ENCODE results near the gene FBXL16. TPM values are rescaled to one million over a fixed set of nuclear protein-coding genes. Genes with fewer than 3 reads are reported as not detected.

Gene FBXL16
- total and polyA plus RNA-seq, 2 of the 13 experiments (the other 11 are each of a cell fraction or from before 2014, with no cell fraction given): 0.22 to 2.0 TPM

GRCh38 chr16:695355-696089 is 10.1 kb downstream of the FBXL16 start (continued):
- no peak for TF ChIP-seq KIAA2018 (CRISPR knock-in tag; IDR thresholded peaks at IDR 0.05; ENCODE audit: borderline replicate concordance)
- TF ChIP-seq ZBTB7B (CRISPR knock-in tag; IDR thresholded peaks at IDR 0.05): no peak
- TF ChIP-seq ISX (CRISPR knock-in tag; conservative IDR thresholded peaks at IDR 0.05): no peak
- peak; percentile 66; the same call in 1 of the 2 replicates for TF ChIP-seq ZNF558 (CRISPR knock-in tag; IDR thresholded peaks at IDR 0.05; ENCODE audit: borderline replicate concordance)
- TF ChIP-seq FOXJ3 (CRISPR knock-in tag; IDR thresholded peaks at IDR 0.05; ENCODE audit: borderline replicate concordance): no peak
- TF ChIP-seq ZNF772 (CRISPR knock-in tag; IDR thresholded peaks at IDR 0.05): peak; percentile 83; the same call in 1 of the 2 replicates
- no peak for TF ChIP-seq ZNF761 (CRISPR knock-in tag; conservative IDR thresholded peaks at IDR 0.05)
- TF ChIP-seq ZNF776 (CRISPR knock-in tag; IDR thresholded peaks at IDR 0.05): peak; percentile 86; the same call in 1 of the 2 replicates
- no peak for TF ChIP-seq ZNF580 (CRISPR knock-in tag; IDR thresholded peaks at IDR 0.05; ENCODE audit: borderline replicate concordance, low read depth)
- no peak for TF ChIP-seq HOXA5 (CRISPR knock-in tag; IDR thresholded peaks at IDR 0.05)
- no peak for TF ChIP-seq TARDBP (CRISPR knock-in tag; IDR thresholded peaks at IDR 0.05)
- TF ChIP-seq MXD4 (CRISPR knock-in tag; IDR thresholded peaks at IDR 0.05): 0 out of 2 replicates have a peak, but pooled peaks have one; percentile 18
- no peak for TF ChIP-seq BCLAF1 (IDR thresholded peaks at IDR 0.05)
- TF ChIP-seq MBD4 (IDR thresholded peaks at IDR 0.05; ENCODE audit: borderline replicate concordance, low read length): no peak
- no peak for TF ChIP-seq KDM1A (CRISPR knock-in tag; IDR thresholded peaks at IDR 0.05)
- TF ChIP-seq TCF7L2 (IDR thresholded peaks at IDR 0.05; ENCODE audit: low read depth, low read length): no peak
- no peak; the same call in 1 of the 2 replicates for TF ChIP-seq THAP7 (CRISPR knock-in tag; IDR thresholded peaks at IDR 0.05)
